ENCODE data around the gene ANO7.

Gene ANO7

DNA sequence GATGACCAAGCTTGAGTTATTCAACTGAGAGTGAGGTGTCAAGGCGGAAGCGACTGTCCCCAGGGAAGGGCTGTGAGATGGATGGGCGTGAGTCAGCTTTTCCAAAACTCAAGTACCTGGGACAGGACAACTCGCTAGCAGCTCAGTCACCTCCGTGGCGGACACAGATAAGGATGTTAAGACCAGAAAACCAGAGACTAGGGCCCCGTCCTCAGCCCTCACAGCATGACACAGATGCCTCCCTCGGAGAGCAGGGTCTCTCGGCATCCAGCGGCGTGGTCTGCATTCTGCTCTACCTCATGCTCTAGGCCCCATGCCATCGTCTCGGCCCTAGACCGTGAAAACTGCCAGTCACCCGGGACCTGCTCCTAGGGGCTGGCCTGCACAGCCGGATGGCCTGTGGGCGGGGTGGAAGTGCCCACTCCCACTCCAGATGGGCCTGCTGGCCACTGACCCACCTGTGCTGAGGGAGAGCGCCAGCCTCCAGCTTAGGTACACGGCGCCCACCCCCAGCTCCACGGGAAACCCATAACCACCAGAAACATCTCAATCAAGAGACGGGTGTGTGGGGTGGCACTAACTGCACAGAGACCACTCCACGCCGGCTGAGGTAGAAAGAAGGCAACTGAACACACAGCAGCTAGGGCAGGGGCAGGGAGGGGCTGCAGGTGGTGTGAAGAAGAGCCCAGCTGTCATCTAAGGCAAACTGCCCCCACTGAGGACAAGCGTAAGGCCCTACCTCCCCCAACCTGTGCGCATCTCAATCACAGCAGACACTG lies 39.8 kb downstream of the ANO7 start:
- no peak for DNase-seq (ENCODE audit: low read depth, low spot score)
- H3K4me3 ChIP-seq (ENCODE audit: low read depth, low read length): no peak overlapping the region
- ChIA-PET CTCF (interaction anchor here (1.1 kb wide), 1 partner anchor 9 kb away, joined by 3 read pairs; no protein-coding TSS in a partner anchor), POLR2A (interaction anchor here (1.0 kb wide), 1 partner anchor 15 kb away, joined by 3 read pairs; no protein-coding TSS in a partner anchor)
- TF ChIP-seq, protein P1, sequence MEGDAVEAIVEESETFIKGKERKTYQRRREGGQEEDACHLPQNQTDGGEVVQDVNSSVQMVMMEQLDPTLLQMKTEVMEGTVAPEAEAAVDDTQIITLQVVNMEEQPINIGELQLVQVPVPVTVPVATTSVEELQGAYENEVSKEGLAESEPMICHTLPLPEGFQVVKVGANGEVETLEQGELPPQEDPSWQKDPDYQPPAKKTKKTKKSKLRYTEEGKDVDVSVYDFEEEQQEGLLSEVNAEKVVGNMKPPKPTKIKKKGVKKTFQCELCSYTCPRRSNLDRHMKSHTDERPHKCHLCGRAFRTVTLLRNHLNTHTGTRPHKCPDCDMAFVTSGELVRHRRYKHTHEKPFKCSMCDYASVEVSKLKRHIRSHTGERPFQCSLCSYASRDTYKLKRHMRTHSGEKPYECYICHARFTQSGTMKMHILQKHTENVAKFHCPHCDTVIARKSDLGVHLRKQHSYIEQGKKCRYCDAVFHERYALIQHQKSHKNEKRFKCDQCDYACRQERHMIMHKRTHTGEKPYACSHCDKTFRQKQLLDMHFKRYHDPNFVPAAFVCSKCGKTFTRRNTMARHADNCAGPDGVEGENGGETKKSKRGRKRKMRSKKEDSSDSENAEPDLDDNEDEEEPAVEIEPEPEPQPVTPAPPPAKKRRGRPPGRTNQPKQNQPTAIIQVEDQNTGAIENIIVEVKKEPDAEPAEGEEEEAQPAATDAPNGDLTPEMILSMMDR (IDR thresholded peaks at IDR 0.05; ENCODE audit: insufficient read depth, low read length, missing control alignments): no peak

DNA sequence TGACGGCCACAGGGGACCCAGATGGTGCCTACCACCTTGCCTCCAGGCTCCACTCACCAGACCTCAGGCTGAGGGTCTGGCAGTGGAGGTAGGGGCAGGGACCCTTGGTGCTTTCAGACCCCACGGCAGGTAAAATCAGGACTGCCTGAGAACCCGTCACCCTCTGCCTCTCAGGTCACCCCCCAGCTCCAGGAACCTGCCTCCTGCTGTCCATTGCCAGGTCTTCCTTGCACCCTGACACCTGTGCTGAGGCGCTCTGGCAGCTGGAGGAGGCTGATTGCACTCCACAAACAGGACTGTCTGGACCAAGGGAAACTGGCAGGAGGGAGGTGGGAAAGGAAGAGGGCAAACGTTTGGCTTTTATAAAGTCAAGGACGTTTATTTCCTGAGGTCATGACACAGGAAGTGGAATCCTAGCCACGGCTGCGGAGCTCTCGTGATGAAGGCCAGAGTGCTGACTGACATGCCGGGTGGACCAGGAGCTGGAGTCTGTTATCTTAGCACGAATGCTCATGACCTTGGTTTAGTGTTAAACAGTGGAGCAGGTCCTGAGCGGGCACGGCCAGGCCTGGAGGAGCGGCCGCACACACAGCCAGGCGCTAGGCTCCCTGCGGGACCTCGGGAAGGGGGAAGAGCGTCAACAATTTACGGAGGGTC lies 40.5 kb downstream of the ANO7 start:
- no peak overlapping the region for H3K4me3 ChIP-seq (ENCODE audit: low read depth, low read length)
- TF ChIP-seq, protein P1 (IDR thresholded peaks at IDR 0.05; ENCODE audit: insufficient read depth, low read length, missing control alignments): no peak
- POLR2A ChIA-PET: interaction anchor here (1.0 kb wide), 1 partner anchor 14 kb away, joined by 3 read pairs; no protein-coding TSS in a partner anchor
- DNase-seq (ENCODE audit: low read depth, low spot score): no peak
- CTCF ChIA-PET: no interaction called here

DNA sequence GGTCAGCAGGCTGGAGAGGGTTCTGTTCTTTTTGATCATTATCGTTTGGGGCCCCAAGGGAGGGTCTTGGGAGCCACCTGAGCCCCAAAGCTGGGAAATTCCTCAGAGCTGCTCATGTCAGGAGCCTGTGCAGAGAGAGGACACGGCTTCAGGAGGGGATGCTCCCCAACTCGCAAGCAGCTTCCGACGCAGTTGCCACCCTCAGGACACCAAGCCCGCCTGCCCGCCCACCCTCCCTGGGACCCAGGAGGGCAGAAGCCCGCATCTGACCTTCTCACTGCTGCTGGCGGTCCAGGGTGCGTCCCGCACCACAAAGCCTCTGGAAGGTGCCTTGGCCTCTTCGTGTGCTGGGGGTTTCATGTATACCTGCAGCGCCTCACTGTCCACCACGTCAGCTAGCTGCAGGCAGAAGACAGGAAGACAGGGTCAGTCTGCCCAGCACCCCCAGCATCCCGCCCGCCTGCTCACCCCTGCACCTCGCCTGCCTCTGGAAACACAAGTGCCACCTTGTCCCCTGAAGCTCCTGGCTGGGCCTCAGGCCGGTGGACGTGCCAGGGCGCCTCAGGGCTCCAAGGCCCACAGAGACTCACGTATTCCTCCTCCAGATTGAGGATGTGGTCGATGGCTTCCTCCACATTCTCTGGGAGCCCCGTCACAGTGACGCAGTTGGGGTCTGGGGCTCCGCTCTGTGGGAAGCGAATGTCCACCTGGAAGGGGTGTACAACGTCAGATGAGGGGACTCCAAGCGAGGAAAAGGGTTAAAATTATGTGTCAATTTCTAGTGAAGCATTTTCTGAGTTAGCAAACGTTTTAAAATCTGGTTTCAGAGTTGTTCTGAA lies 41.3 kb downstream of the ANO7 start:
- DNase-seq (ENCODE audit: low read depth, low spot score): no peak
- H3K4me3 ChIP-seq (ENCODE audit: low read depth, low read length): no peak overlapping the region
- CTCF ChIA-PET: interaction anchor here (1.1 kb wide), 1 partner anchor 379 kb away, joined by 4 read pairs; no protein-coding TSS in a partner anchor
- POLR2A ChIA-PET: no interaction called here
- TF ChIP-seq, protein P1 (IDR thresholded peaks at IDR 0.05; ENCODE audit: insufficient read depth, low read length, missing control alignments): no peak

GRCh38 chr2:241230435-241230834 lies 42.0 kb downstream of the ANO7 start:
- no peak for DNase-seq (ENCODE audit: low read depth, low spot score)
- ChIA-PET POLR2A (no interaction called here), CTCF (interaction anchor here (1.1 kb wide), 1 partner anchor 379 kb away, joined by 4 read pairs; no protein-coding TSS in a partner anchor)
- H3K4me3 ChIP-seq (ENCODE audit: low read depth, low read length): no peak overlapping the region
- TF ChIP-seq, protein P1 (IDR thresholded peaks at IDR 0.05; ENCODE audit: insufficient read depth, low read length, missing control alignments): no peak

GRCh38 chr2:241232736-241233575 lies 44.5 kb downstream of the ANO7 start:
- TF ChIP-seq, protein P1 (IDR thresholded peaks at IDR 0.05; ENCODE audit: insufficient read depth, low read length, missing control alignments): no peak
- DNase-seq (ENCODE audit: low read depth, low spot score): no peak
- ChIA-PET CTCF (interaction anchor here (1.2 kb wide), 1 partner anchor 381 kb away, joined by 3 read pairs; no protein-coding TSS in a partner anchor), POLR2A (no interaction called here)
- H3K4me3 ChIP-seq (ENCODE audit: low read depth, low read length): no peak overlapping the region

Measured in AG04449 (cell line).